NCI-H460 (cell line): ENCODE data around the gene TP53BP2. TPM values are rescaled to one million over a fixed set of nuclear protein-coding genes. Genes with fewer than 3 reads are reported as not detected.
"Not testable (repeated sequence)": the region's sequence is repeated elsewhere in the genome, so short reads cannot be mapped to it uniquely, and the experiment has no call there.

Source experiments
- DNase-seq: peaks from one replicate; pipeline ENCODE4 v3.0.0-alpha.2; 2016; ENCODE audit warnings: low read depth; ENCODE audit errors: extremely low read depth
- total RNA-seq: library from RNA; depleted of rRNA; stranded (reverse); fragments of >200 nt; shearing (Covaris generic); gene quantifications from 2 replicates; pipeline ENCODE4 v1.2.3, GENCODE V29; 2014

Gene TP53BP2
- total RNA-seq, 1 experiment from 2014 or later = 27.0 TPM

DNA sequence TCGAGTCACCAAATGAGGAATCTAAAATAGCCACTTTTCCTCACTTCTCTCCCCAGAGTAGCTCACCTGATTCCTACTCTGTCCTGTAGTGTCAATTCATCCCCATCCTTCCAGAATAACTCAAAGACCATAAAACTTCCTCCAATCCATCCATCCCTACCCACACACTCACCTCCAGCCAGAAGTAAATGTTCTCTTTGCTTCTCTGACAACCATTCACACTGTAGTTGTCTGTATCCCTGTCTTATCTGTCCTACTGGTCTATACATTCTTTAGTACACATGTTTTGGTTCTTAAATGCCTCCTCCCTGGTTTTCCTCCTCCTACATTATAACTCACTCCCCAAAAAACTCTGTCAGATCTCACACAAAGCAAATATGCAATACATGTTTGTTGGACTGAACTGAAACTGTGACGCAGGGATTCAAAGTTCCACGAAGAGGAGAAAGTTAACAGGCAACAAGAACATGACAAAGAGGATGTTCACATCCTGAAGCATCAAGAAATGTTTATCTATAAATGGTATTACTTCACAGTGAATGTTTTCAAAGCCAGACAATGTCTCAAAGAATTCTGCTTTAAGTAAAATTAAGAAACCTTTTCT is 11.0 kb downstream of the TP53BP2 start:
- DNase-seq = no peak

DNA sequence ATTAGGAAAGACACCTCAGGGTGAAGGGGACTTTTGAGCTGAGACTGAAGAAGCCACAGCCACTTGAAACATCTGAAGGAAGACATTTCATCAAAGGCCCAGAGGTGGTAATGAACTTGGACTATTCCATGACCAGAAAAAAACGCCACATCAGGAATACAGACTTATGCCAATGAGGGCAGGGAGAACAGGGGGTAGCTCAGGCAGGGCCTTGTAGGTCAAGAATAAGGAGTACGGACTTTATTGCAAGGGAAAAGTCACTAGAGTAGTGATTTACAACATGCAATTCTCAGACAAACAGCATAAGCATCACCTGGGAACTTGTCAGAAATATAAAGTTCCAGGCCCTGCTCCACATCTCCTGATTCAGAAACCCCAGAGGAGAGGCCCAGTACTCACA is 11.8 kb downstream of the TP53BP2 start:
- no peak for DNase-seq

DNA sequence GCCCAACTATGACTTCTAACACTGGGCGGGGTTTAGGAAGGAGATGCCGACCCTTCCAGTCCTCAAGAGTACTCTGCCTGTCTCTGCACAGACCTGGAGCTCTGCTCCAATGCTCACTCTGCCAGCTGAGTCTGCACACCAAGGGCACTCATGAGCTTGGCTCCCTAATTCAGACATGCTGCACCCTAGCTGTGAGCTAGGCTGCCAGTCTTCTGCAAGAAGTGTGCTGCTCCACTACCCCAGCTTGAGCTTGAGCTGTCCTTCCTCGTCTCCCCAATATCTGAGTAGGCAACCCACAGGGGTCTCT is 13.2 kb downstream of the TP53BP2 start:
- DNase-seq = no peak

DNA sequence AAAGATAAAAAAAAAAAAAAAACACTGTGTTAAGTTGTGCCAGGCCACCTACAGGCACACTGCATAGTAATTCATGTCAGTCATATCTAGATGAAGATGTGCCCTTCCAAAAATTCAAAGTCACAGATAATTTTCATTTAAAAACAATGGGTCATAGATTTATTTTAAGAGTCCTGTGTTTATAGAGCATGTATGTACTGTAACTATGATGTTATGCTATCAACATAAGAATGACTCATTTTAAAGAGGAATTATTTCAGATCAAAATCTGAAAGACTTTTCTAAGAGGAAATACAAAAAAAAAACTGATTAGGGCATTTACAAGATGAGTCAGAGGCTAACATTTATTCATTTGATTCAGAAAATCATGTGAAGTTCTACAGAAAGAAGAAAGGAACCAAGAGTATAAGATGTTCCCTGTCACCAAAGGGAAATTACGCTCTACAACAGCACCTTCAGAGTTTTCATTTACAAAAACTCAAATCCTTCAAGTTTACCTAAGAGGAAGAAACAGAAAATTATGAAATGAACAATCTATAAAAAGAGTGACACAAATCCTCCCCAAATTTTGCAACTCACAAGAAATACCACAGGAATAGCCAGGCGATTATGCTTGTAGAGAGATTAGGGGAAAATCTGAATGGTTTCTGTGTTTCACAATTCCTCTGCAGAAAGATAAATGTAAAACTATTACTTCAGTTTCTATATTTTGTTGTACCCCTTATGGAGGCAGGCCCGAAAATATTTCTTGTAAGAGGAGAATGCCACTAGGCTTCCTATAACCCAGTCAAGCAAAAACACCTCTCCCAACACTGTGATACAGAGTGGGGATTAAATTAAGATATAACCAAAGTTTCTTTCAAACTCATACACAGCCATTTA is 13.8 kb downstream of the TP53BP2 start:
- no peak for DNase-seq

DNA sequence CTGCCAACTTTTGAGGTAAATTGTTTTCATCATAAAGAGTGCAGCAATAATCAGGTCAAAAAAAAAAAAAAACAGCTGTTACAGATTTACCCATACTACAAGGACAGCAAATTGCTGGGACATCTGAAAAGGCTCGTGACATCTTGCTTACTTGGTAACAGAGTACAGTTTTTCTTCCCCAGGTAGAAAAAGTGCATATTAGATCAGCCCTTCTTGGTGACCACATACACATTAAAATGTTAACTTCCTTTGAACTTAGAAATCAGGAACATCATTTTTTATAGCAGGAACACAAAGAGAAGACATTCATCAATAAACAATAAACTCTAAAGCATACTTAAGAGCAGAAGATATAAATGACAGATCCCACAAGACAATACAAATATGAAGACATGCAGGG is 16.1 kb downstream of the TP53BP2 start:
- no peak for DNase-seq

DNA sequence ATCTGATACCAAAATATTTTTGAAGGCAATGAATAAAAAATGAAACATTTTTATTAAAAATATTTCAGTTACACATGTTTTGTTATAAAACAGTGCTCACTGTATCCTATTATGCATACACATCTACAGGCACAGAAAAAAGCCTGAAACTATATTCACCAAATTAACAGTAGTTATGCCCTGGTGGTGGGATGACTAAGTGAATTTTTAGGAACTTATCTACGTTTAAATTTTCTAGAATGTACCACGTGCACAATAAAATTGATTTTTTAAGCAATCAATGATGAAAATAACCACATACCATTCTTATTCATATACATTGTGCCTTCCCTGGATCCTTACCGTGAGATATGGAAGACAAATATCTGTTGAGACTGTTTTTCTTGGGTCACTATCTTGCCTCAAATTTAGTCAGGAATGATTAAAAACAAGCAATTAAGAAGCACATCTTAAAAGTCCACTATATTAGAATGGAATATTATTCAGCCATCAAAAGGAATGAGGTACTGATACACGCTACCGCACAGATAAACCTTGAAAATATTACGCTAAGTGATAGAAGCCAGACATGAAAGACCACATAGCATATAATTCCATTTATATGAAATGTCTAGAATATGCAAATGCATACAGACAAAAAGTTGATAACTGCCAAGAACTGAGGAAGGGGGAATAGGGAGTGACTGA is 17.4 kb downstream of the TP53BP2 start:
- DNase-seq = no peak

DNA sequence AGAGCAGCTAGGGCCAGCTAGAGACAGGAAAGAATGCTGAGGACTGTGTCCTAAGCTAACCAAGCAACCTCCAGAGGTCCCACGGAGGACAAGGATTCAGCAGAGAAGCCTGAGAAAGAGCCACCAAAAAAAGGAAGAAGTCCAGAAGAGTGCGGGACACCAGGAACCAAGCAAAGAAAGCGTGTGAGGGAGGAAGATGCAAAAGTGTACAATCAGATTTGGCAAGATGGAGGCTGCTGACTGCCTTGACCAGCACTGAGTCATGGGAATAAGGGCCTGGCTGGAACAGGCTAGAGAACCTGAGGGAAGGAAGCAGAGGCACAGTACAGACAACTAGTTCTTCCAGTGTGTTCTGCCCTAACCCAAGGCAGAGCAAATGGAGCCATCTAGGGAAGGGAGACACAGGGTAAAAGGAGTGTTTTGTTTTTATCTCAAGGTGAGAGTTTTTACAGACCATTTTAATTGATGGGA is 18.5 kb downstream of the TP53BP2 start:
- no peak for DNase-seq

DNA sequence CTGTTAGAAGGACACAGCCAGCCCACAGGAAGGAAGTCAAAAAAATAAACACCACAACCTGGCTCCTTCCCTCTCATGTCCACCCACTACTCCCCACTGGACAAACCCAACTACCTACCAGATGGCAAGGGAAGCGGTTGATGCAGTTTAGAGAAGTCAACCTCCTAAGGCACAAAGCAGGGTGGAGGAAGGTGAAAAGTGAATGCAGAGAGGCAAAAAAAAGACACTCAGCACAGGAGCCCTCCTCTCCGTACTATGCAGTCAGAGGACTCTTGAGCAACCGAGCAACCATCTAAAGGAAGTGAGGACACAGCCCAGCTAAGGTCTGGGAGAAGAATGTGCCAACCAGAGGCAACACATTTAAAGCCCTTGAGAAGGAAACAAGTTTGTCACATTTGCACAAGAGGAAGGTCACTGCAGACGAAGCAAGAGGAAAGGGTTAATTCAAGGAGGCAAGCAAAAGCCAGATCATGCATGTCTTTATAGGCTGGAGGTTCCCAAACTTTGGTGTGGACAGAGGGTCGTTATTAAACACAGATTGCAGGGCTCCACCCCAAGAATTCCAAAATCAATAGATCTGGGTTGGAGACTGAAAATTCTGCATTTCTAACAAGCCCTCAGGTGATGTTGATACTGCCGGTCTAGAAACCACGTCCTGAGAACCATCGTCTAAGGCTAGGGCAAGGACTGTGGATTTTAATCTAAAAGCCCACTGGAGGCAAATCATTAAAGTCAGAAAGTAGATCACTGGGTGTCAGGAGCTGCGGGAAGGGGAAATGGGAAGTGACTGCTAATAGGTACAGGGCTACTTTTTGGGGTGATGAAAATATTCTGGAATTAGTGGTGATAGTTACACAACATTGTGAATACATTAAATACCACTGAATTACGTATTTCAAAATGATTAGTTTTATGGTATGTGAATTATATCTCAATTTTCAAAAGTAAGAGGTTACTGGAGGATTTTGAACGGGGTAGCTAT is 19.7 kb downstream of the TP53BP2 start:
- DNase-seq = no peak

DNA sequence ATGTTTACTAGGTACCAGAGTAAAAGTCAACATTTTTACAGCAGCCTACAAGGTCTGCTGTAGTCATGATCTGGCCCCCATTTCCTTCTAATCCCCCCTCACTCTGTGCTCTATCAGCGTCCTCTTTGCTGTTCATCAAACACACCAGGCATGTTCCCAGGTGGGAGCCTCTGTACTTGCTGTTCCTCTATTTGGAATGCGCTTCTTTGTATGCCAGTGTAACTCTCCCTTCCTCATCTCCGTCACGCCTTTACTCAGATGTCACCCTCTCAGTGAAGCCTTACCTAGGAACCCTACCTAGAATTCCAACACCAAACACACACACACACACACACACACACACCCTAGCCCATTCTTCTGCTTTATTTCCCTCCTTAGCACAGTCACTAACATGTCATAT is 21.0 kb downstream of the TP53BP2 start:
- no peak for DNase-seq

DNA sequence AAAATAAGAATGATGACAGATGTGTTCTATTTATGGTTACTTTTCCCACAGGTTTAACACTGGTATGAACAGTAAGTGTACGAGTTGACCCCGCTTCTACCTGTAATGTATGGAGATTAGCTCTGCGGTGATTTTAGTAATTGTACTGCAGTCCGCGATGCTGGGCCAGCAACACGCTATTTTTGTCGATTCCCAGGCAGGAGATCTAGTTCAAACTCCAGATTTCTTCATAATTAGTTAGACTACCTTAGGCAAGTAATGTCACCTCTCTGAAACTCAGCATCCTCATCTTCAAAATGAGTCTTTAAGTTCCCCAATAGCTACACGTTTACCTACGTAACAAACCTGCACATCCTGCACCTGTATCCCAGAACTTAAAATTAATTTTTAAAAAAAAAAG is 21.5 kb downstream of the TP53BP2 start:
- no peak for DNase-seq

DNA sequence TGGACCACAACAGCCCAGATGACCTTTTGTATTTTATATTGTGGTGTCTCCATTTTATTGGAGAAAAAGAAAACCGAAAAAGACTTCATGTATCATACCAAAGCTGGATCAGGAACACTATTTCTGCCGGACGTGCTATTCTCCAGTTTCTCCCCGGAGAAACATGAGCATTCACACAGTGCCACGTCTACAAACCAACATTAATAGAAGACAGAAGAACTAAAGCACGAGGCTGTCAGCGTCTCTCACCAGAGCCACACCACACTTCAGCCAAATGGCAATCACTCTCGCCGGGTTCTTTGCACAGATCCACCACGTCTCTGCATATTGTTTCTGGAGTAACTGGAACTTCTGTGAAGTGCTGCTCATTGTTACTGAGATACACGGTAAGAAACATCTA is 24.8 kb downstream of the TP53BP2 start:
- DNase-seq = no peak

DNA sequence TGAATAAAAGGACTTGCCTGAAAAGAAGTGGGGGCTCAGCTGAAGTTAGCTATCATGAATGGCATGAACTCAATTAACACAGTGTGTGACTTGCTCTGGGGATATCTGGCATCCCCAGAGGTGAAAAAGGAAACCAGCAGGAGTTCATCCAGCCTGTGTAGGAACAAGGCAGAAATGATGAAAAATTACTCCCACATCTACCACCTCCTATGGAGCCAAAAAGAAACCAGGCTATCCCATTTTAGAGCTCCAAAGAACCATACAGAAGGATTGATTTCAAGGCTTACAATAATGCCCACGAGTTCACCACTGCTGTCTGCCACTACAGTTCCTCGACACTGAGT is 25.3 kb downstream of the TP53BP2 start:
- no peak for DNase-seq

DNA sequence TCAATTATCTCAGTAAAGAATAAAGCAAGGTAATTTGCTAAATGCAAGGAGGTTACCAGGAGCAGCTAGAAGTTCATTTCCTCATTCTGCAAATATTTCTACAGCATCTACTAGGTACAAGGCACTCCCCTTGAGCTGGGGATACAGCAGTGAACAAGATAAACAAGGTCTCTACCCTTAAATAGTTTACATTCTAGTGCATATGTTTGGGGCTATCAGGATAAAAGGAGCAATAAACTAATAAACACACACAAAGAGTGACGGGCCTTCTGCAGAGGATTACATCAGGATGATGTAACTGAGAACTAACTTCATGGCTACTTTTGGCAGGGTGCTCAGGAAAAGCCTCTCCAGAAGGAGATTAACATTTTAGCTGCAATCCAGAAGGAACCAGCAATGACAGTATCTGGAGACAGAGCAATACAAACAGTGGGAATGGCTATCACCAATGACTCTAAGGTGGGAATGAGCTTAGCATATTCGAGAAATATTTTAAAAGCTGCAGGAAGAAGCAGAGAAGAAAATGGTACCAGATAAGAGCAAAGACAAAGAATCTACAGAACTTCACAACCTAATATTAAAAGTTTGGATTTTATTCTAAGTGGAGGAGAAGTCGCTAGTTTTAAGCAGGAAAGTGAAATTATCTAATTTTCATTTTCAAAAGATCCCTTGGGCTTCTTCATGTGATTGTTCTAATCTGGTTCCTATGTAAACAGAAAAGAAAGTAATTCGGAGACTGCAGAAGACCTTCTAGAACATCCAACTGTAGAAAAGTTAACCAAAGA is 25.8 kb downstream of the TP53BP2 start:
- DNase-seq = peak; percentile 48

DNA sequence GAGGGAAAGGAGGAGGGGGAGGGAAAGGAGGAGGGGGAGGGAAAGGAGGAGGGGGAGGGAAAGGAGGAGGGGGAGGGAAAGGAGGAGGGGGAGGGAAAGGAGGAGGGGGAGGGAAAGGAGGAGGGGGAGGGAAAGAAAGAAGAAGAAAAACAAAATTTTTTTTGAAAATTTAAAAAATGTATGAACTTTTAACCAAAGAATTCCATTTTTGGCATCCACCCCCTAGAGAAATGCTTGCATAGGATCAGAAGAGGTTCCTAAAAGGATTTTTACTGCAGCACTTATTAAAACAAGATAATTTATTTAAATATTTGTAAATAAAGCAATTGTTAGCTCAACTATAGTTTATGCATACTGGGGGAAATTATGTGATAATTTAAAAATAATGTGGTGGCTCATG is 28.5 kb downstream of the TP53BP2 start:
- not testable (repeated sequence) for DNase-seq

DNA sequence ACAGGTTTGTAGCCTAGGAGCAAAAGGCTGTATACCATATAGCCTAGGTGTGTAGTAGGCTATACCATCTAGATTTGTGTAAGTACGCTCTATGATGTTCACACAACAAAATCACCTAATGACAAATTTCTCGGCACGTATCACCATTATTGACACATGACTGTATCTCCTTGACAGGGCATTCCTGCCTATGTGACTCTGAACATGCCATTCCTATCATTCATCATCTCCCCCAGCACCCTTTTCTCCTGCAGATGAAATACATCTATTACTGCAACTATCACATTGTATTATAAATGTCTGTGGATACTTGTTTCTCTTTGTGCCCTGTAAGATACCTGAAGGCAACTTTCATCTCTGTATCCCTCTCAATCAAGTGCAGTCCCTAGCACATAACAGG is 29.9 kb downstream of the TP53BP2 start:
- DNase-seq = no peak

DNA sequence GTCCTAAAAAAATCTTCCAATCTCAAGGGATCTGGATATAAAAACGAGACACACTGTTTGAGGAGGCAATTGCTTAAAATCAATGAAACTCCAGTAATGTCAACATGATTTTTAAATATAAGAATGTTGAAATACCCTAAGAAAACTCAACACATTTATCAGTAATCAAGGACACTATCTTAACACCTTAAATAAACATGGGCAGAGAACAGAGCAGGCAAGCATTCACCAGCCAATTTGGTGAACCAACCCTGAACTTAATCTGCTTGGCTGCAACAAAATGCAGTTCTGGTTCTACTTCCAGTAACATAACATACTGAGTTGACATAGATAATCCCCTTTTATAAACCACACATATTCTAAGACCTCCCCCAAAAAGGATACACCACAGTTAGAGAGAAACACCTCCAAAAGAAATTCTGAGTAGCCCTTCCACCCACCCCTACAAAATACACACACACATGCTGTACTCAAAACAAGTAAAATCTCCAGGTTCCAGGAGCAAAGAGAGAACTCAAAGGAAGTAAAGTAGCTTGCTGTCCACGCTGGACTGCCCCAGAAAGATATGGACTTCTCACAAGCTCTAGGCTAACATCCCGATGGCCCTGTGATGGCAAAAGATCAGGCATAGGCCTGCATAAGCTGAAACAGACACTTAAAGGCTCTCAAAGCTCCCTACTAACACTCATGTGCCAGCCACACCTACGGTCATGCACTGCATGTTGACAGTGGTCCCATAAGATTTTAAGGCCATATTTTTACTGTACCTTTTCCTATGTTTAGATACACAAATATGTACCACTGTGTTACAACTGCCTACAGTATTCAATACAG is 30.5 kb downstream of the TP53BP2 start:
- no peak for DNase-seq

DNA sequence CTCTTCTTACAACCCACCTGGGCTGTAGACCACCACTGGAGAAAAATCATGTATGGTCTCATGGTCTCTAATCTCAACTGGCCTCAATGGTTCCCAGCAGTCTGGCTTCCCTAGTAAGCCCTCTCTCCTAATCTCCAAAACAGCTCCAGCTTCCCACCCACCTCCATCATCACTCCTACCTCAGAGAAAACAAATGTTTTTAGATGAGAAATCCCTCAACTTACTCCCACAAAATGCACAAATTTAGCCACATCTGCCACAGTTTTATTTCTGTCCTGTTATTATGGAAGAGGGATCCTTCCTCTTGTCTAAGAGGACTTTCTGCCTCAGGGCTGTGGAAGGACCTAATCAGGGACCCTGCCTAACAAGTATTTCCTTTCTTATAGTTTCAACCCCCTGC is 32.1 kb downstream of the TP53BP2 start:
- no peak for DNase-seq

DNA sequence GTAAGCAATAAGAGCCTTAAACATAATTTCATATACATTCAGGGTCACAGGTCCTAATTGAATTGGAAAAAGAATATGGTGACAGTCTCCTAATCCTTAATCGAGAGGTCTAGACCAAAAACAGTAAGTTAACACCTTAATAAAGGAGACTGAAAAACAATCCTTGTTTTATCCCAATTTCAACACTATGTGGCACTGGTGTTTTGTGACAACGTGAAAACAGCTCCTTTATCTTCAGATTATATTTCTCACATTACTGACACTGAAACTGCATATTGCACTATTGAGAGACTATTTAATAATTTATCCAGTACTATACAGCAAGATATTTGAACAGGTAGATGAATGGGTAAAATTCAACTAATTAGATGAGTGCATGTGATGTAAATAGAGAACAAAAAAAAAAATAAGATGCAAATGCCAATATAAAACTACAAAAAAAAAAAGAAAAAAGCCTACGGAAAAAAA is 34.1 kb downstream of the TP53BP2 start:
- DNase-seq = peak; percentile 56

DNA sequence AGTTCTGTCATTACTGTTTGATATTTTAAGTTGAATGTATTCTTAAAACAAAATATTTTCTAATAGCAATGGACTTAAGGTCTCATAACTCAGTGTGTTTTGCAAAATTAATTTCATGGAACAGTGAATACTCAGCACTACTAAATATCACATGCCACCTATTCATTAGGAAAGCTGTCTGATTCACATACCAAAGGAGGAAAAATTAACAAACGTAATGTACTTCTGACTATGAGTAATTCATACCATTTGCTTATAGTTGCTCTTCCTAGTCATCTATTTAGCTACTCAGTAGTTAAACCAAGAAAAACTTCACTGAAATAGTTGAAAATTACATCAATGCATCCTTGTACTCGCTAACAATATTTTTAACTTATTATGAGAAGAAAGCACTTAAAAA is 35.2 kb downstream of the TP53BP2 start:
- no peak for DNase-seq
